ENCODE data around the gene BRF1.

BRF1 gene

DNA sequence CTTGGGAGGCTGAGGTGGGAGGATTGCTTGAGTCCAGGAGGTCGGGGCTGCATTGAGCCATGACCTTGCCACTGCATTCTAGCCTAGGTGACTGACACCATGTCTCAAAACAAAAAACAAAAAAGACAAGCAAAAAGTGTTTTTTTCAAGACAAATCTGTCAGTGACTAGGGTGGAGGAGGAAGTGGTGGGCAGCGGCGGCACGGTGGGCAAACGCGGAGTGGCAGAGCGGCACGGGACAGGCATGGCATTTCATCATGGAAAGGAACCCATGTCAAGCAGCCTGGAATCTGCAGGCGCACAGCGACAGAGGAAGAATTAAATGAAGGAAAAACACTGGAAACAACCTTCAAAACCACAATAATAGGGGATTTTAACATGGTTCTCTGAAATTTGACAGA is 56.5 kb downstream of the BRF1 start:
- Histone ChIP-seq H3K79me2 (peaks cover 18% of the 10 kb centered on the region), H3K36me3 (ENCODE audit: control insufficient read depth, insufficient read depth, low read length) (no peaks in the 10 kb centered on the region)
- TF ChIP-seq, protein P1, sequence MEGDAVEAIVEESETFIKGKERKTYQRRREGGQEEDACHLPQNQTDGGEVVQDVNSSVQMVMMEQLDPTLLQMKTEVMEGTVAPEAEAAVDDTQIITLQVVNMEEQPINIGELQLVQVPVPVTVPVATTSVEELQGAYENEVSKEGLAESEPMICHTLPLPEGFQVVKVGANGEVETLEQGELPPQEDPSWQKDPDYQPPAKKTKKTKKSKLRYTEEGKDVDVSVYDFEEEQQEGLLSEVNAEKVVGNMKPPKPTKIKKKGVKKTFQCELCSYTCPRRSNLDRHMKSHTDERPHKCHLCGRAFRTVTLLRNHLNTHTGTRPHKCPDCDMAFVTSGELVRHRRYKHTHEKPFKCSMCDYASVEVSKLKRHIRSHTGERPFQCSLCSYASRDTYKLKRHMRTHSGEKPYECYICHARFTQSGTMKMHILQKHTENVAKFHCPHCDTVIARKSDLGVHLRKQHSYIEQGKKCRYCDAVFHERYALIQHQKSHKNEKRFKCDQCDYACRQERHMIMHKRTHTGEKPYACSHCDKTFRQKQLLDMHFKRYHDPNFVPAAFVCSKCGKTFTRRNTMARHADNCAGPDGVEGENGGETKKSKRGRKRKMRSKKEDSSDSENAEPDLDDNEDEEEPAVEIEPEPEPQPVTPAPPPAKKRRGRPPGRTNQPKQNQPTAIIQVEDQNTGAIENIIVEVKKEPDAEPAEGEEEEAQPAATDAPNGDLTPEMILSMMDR (IDR thresholded peaks at IDR 0.05) = no peak

DNA sequence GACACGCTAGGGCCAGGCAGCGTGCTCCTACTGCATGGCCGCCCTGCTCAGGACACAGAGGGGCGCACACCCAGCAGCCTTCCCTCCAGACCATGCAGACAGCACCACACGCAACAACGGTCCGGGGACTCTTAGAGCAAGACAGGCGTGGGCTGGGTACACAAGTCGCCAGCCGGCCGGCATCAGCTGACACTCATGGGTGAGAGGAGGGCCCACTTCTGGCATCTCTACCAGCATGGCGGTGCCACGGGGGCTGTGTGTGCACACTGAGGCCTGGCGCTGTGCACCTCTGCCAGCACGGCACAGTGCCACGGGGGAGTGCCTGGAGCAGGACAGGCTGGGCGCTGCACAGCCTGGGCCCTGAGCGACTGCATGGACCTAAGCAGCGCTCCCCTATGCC is 59.2 kb downstream of the BRF1 start:
- no peaks in the 10 kb centered on the region for H3K9me3 ChIP-seq (ENCODE audit: control insufficient read depth, low read length)
- H3K4me3 ChIP-seq (ENCODE audit: low read depth, low read length) = no peak overlapping the region
- peaks cover 18% of the 10 kb centered on the region for H3K79me2 ChIP-seq
- H2AFZ ChIP-seq = no peak overlapping the region
- H3K4me2 ChIP-seq (ENCODE audit: low read length) = no peak overlapping the region
- H3K27me3 ChIP-seq (ENCODE audit: control insufficient read depth, insufficient read depth, low read length) = no peaks in the 10 kb centered on the region
- no peak overlapping the region for H3K27ac ChIP-seq
- no peaks in the 10 kb centered on the region for H3K4me1 ChIP-seq
- H3K36me3 ChIP-seq (ENCODE audit: control insufficient read depth, insufficient read depth, low read length) = no peaks in the 10 kb centered on the region
- TF ChIP-seq, protein P1 (IDR thresholded peaks at IDR 0.05) = no peak
- H3K9ac ChIP-seq = no peak overlapping the region

More for the DNA sequence above, 56.5 kb downstream of the BRF1 start:
- H3K4me1 ChIP-seq = no peaks in the 10 kb centered on the region
- H3K27ac ChIP-seq = no peak overlapping the region
- H2AFZ ChIP-seq = no peak overlapping the region
- no peak overlapping the region for H3K9ac ChIP-seq
- no peak overlapping the region for H3K4me2 ChIP-seq (ENCODE audit: low read length)
- H3K9me3 ChIP-seq (ENCODE audit: control insufficient read depth, low read length) = no peaks in the 10 kb centered on the region
- H3K4me3 ChIP-seq (ENCODE audit: low read depth, low read length) = no peak overlapping the region
- no peaks in the 10 kb centered on the region for H3K27me3 ChIP-seq (ENCODE audit: control insufficient read depth, insufficient read depth, low read length)

DNA sequence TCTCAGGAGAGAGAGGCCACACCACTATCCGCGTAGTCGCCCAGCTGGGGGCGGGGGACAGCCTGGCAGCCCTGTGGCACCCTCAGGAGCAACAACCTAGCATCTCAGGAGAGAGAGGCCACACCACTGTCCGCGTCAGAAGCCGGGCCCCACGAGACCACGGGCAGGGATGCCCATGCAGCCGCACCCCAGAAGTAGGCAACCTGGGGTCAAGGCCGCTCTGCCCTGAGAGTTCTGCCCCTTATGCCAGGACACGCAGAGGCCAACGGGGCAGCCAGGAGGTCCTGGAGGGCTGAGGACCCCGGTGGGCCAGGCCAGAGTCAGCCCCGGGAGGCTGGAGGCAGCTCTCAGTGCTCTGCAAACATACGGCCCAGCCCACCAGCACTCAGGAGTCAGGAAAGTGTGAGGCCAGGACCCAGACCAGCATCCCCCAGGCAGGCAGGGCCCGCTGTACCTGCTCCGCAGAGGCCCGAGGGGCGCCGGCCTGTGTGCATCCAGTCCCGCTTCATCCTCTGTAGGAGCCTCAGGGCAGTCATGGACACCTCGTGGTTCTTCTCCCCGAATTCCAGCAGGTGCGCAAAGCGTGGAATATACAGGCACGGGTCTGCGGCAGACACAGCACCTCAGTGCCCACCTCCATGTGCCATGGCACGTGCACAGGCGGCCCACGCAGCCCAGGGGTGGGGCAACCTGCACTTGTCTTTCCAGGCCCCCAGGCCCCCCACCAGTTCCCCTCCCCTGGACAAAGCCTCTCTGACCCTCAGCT is 59.8 kb downstream of the BRF1 start:
- H3K4me3 ChIP-seq (ENCODE audit: low read depth, low read length) = no peak overlapping the region
- TF ChIP-seq, protein P1 (IDR thresholded peaks at IDR 0.05) = no peak

DNA sequence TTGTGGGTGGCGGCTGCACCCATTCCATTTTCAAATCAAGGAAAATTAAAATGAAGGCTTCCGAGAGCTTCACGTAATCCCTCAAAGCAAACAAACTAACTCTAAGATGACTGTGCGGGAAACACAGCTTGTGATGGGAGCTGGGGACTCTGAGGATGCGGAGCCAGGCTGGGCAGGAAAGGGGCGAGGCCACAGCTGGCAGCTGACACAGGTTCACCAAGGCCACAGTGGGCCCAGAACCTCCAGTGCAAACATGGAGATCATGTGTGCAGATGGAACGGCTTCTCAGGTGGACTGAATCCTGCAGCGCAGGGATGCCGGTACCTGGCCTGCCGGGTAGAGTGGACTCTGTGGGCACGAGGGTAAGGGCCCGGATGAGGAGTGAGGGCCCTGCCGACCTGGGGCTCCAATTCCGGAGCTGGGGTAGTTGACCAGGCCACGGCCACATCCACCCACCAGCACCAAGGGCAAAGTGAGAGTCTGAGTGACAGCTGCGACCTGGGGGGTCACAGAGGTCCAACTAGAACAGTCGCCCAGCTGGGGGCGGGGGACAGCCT is 71.6 kb downstream of the BRF1 start:
- Histone ChIP-seq H3K27ac (no peak overlapping the region), H3K4me2 (ENCODE audit: low read length) (no peak overlapping the region), H3K27me3 (ENCODE audit: control insufficient read depth, insufficient read depth, low read length) (no peaks in the 10 kb centered on the region)

More for the DNA sequence above, 59.8 kb downstream of the BRF1 start:
- H3K4me1 ChIP-seq = no peaks in the 10 kb centered on the region
- no peaks in the 10 kb centered on the region for H3K9me3 ChIP-seq (ENCODE audit: control insufficient read depth, low read length)
- no peak overlapping the region for H2AFZ ChIP-seq
- no peaks in the 10 kb centered on the region for H3K27me3 ChIP-seq (ENCODE audit: control insufficient read depth, insufficient read depth, low read length)
- H3K27ac ChIP-seq = no peak overlapping the region
- H3K4me2 ChIP-seq (ENCODE audit: low read length) = no peak overlapping the region
- peaks cover 18% of the 10 kb centered on the region for H3K79me2 ChIP-seq
- H3K9ac ChIP-seq = no peak overlapping the region
- H3K36me3 ChIP-seq (ENCODE audit: control insufficient read depth, insufficient read depth, low read length) = no peaks in the 10 kb centered on the region

More for the DNA sequence above, 71.6 kb downstream of the BRF1 start:
- no peaks in the 10 kb centered on the region for H3K9me3 ChIP-seq (ENCODE audit: control insufficient read depth, low read length)
- peaks cover 3% of the 10 kb centered on the region for H3K79me2 ChIP-seq
- H3K36me3 ChIP-seq (ENCODE audit: control insufficient read depth, insufficient read depth, low read length) = no peaks in the 10 kb centered on the region
- H3K9ac ChIP-seq = no peak overlapping the region
- no peaks in the 10 kb centered on the region for H3K4me1 ChIP-seq
- TF ChIP-seq, protein P1 (IDR thresholded peaks at IDR 0.05) = no peak
- H3K4me3 ChIP-seq (ENCODE audit: low read depth, low read length) = no peak overlapping the region
- no peak overlapping the region for H2AFZ ChIP-seq

All from parathyroid adenoma (tissue), 2 donors.